Lower leg skin (tissue), 3 donors: ENCODE results near the gene LSM14B.

Experiments
- POLR2A ChIP-seq, 2 donors: fragments of 450-650 bp; IDR thresholded peaks; one replicate each; pipeline ENCODE4 v1.6.1; 2016 to 2017; ENCODE audit warnings: antibody characterized with exemption in 2 of 2, mild to moderate bottlenecking in 1 of 2, moderate library complexity in 1 of 2
- TF ChIP-seq, protein P1 (sequence below), 3 donors: fragments of 450-650 bp; IDR thresholded peaks; one replicate each; pipeline ENCODE4 v1.5.1; 2016; ENCODE audit warnings: antibody characterized with exemption in 3 of 3, mild to moderate bottlenecking in 3 of 3, moderate library complexity in 2 of 3

DNA sequence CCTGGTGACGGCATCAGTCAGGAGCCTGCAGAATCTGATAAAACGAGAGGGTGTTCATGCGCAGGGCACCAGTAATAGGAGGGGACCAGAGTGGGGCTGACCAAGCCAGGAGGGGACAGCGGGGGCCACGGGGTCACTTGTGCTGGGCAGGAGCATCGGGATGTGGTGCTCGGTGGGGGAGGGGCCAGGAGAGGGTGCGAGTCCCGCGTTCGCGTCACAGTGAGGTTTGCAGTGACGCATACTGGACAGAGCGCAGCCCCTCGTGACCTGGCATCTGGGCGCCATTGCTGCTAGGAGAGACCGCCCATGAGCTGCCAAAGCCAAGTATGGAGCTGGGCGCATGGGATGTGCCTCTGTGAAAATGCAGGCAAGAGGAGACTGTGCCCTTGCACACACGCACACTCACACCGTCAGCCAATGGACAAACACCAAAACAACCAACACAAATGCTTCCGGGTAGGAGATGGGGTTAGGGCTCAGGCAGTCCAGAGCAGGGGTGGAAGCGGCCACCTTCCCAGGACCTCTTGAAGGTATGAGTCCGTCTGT, 46.7 kb downstream of the LSM14B start:
- TF ChIP-seq, protein P1, sequence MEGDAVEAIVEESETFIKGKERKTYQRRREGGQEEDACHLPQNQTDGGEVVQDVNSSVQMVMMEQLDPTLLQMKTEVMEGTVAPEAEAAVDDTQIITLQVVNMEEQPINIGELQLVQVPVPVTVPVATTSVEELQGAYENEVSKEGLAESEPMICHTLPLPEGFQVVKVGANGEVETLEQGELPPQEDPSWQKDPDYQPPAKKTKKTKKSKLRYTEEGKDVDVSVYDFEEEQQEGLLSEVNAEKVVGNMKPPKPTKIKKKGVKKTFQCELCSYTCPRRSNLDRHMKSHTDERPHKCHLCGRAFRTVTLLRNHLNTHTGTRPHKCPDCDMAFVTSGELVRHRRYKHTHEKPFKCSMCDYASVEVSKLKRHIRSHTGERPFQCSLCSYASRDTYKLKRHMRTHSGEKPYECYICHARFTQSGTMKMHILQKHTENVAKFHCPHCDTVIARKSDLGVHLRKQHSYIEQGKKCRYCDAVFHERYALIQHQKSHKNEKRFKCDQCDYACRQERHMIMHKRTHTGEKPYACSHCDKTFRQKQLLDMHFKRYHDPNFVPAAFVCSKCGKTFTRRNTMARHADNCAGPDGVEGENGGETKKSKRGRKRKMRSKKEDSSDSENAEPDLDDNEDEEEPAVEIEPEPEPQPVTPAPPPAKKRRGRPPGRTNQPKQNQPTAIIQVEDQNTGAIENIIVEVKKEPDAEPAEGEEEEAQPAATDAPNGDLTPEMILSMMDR (IDR thresholded peaks at IDR 0.05) = no peak
- TF ChIP-seq POLR2A (IDR thresholded peaks at IDR 0.05) = no peak
